DOHH2 (cell line): ENCODE results near the gene MBLAC1.

ENCODE experiments used
- CTCF ChIP-seq: fragments of 200-600 bp; sonication (generic); IDR thresholded peaks from one replicate; pipeline ENCODE4 v1.5.1; 2014; ENCODE audit warnings: antibody characterized with exemption, mild to moderate bottlenecking, low read depth, low read length; ENCODE audit not compliant: poor library complexity, severe bottlenecking
- EZH2phosphoT487 ChIP-seq: fragments of 200-600 bp; sonication (generic); IDR thresholded peaks from 2 replicates; pipeline ENCODE4 v1.6.1; 2017; ENCODE audit warnings: borderline replicate concordance, mild to moderate bottlenecking, antibody characterized with exemption, low read length, moderate library complexity, mixed read lengths

DNA sequence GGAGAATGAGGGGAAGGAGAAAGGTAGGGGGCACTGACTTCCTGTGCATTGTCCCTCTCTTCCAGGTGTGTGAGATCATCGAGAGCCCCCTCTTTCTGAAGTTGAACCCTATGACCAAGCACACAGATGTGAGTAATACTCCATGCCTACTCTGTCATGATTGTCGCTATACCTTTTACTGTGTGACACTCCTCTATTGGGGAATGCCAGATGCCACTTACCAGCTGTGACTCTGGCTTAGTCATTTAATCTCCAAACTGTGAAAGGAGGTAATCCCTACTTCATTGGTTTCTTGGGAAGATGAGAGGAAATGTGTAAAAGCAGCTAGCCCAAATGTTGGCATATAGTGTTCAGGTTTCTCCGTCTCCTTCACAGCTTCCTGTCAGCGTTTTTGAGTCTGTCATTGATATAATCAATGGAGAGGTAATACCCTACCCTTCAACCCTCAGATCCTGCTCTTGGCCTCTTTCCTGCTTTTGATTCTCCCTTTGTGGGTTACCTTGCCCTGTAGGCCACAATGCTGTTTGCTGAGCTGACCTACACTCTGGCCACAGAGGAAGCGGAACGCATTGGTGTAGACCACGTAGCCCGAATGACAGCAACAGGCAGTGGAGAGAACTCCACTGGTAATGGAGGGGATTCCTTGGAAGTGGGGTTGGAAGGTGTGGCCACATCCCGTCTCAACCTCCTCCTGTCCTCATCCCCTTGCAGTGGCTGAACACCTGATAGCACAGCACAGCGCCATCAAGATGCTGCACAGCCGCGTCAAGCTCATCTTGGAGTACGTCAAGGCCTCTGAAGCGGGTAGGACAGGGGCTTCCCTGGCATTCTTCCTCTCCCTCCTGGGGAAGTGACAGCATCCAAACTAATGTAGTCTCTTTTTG lies 36.0 kb upstream of the MBLAC1 start:
- TF ChIP-seq CTCF (no peak), EZH2phosphoT487 (no peak)
